ENCODE data around the gene MAD1L1.

- no peak for TF ChIP-seq CTCF (conservative IDR thresholded peaks at IDR 0.05)
- TF ChIP-seq EZH2 (IDR thresholded peaks at IDR 0.05; ENCODE audit: low read depth): no peak
Measured at GRCh38 chr7:2008936-2009540, 223.7 kb downstream of the MAD1L1 start.

All from PC-9 (cell line).